ENCODE data around the gene TGOLN2.

DNA sequence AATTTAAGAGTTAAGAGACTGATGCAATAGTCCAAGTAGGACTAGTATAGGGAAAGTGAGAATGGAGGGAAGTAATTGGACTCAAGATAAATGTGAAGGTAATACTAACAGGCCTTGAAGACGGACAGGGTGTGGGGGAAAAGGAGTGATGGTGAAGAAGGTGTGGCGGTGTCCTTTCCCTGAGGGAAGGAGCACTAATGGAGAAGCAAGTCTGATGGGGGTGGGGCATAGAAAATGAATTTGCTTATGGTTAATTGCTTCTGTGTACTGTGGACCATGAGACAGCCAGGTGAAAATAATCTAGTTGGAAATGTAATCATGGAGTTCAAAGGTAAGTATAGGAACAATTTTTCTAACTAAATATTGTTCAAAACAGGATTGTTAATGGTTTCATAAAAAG, 7.1 kb upstream of the TGOLN2 start:
- TF ChIP-seq, protein P1, sequence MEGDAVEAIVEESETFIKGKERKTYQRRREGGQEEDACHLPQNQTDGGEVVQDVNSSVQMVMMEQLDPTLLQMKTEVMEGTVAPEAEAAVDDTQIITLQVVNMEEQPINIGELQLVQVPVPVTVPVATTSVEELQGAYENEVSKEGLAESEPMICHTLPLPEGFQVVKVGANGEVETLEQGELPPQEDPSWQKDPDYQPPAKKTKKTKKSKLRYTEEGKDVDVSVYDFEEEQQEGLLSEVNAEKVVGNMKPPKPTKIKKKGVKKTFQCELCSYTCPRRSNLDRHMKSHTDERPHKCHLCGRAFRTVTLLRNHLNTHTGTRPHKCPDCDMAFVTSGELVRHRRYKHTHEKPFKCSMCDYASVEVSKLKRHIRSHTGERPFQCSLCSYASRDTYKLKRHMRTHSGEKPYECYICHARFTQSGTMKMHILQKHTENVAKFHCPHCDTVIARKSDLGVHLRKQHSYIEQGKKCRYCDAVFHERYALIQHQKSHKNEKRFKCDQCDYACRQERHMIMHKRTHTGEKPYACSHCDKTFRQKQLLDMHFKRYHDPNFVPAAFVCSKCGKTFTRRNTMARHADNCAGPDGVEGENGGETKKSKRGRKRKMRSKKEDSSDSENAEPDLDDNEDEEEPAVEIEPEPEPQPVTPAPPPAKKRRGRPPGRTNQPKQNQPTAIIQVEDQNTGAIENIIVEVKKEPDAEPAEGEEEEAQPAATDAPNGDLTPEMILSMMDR (IDR thresholded peaks at IDR 0.05; ENCODE audit: poor library complexity), result no peak
- TF ChIP-seq EZH2phosphoT487 (IDR thresholded peaks at IDR 0.05; ENCODE audit: low read depth, severe bottlenecking, unreplicated experiment) (no peak), EZH2 (IDR thresholded peaks at IDR 0.05; ENCODE audit: borderline replicate concordance) (no peak)

Measured in hepatocyte (in vitro differentiated cells).